ENCODE results near the gene LSM2.

The LSM2 gene

GRCh38 chr6:31760790-31761189, 46.0 kb downstream of the LSM2 start:
- FAIRE-seq (no peak), DNase-seq (ENCODE audit: insufficient read length, low spot score) (no peak)

- DNase-seq (ENCODE audit: insufficient read length, low spot score) (no peak), FAIRE-seq (no peak)
These were observed 48.5 kb downstream of the LSM2 start for GRCh38 chr6:31758281-31758680.

- DNase-seq (ENCODE audit: insufficient read length, low spot score) (no peak), FAIRE-seq (no peak)
These were observed 53.9 kb downstream of the LSM2 start for GRCh38 chr6:31752739-31753319.

- no peak for FAIRE-seq
- DNase-seq (ENCODE audit: insufficient read length, low spot score) = no peak
These were observed 56.2 kb downstream of the LSM2 start for GRCh38 chr6:31750411-31751022.

GRCh38 chr6:31749301-31750036, 57.3 kb downstream of the LSM2 start:
- FAIRE-seq (no peak), DNase-seq (ENCODE audit: insufficient read length, low spot score) (no peak)
